ENCODE data around the gene UNCX. TPM values are rescaled to one million over a fixed set of nuclear protein-coding genes. Genes with fewer than 3 reads are reported as not detected.

UNCX gene
- total and polyA plus RNA-seq, 2 of the 8 experiments (the other 6 are each of a cell fraction or from before 2014, with no cell fraction given): not detected

GRCh38 chr7:1235501-1236131 is 2.9 kb downstream of the UNCX start:
- Histone ChIP-seq H4K8ac (ENCODE audit: extremely low read depth, insufficient read depth, low read length) (no peak overlapping the region), H3K4me3 (ENCODE audit: extremely low read depth in 1 of 4, insufficient read depth in 2 of 4, low read depth in 3 of 4, low read length in 4 of 4) (0 out of 8 replicates have a peak overlapping the region, but pooled peaks of 1 of the 4 experiments have one; percentile 32), H3K4me1 (replicated peaks in 1 of 4; ENCODE audit: control insufficient read depth in 3 of 4, insufficient read depth in 4 of 4, low read length in 3 of 4) (peaks cover 6 to 40% (median 26%) of the 10 kb centered on the region in 4 experiments), H3K36me3 (ENCODE audit: control insufficient read depth in 2 of 4, insufficient read depth in 4 of 4, low read length in 3 of 4) (peaks cover 0 to 26% (median 0%) of the 10 kb centered on the region in 4 experiments; a peak in 1 of 8 replicates), H3K4me2 (ENCODE audit: insufficient read depth in 1 of 2, low read depth in 2 of 2, low read length in 2 of 2) (peak overlapping the region; percentile 50 to 54), H2AK5ac (ENCODE audit: low read depth, low read length) (no peak overlapping the region), H3K9ac (replicated peaks in 1 of 4; ENCODE audit: extremely low read depth in 1 of 4, low read depth in 3 of 4, low read length in 3 of 4) (no peak overlapping the region), H4K91ac (replicated peaks; ENCODE audit: insufficient read length, low read length) (peak overlapping the region; percentile 65), H3K14ac (ENCODE audit: insufficient read length) (no peak overlapping the region), H3K79me2 (ENCODE audit: control insufficient read depth in 1 of 2, insufficient read depth in 2 of 2, low read length in 2 of 2) (no peaks in the 10 kb centered on the region), H3K9me3 (ENCODE audit: insufficient read depth in 2 of 2, low read depth in 1 of 2, low read length in 1 of 2) (no peaks in the 10 kb centered on the region), H3K79me1 (ENCODE audit: low read depth, low read length) (no peaks in the 10 kb centered on the region), H3K18ac (ENCODE audit: extremely low read depth, low read length) (peak overlapping the region; percentile 60; the same call in 1 of the 2 replicates), H3K4ac (replicated peaks; ENCODE audit: insufficient read length, low read depth, low read length) (peak overlapping the region; percentile 38), H3K27ac (ENCODE audit: low read depth, low read length) (no peak overlapping the region), H4K20me1 (replicated peaks in 1 of 2; ENCODE audit: control insufficient read depth in 1 of 2, insufficient read depth in 2 of 2, low read length in 2 of 2) (peaks cover 17 to 24% of the 10 kb centered on the region in 2 experiments), H3K56ac (replicated peaks; ENCODE audit: insufficient read length, low read depth, low read length) (no peak overlapping the region), H2BK20ac (ENCODE audit: low read length) (no peak overlapping the region), H2AFZ (ENCODE audit: low read length) (no peak overlapping the region), H4K5ac (ENCODE audit: insufficient read length, low read depth, low read length) (no peak overlapping the region), H2BK12ac (ENCODE audit: low read depth, low read length) (no peak overlapping the region), H2BK15ac (ENCODE audit: low read length) (no peak overlapping the region), H2BK5ac (ENCODE audit: low read depth, low read length) (no peak overlapping the region), H3K27me3 (replicated peaks in 1 of 4; ENCODE audit: control insufficient read depth in 3 of 4, extremely low read depth in 1 of 4, insufficient read depth in 3 of 4, low read length in 3 of 4) (peaks cover 95 to 99% (median 98%) of the 10 kb centered on the region in 4 experiments), H3K23me2 (ENCODE audit: low read depth, low read length) (peaks cover 5% of the 10 kb centered on the region; the same call in 1 of the 2 replicates), H3K23ac (ENCODE audit: insufficient read length) (no peak overlapping the region), H2BK120ac (replicated peaks; ENCODE audit: low read depth, low read length) (no peak overlapping the region)
- ChIA-PET CTCF (ENCODE audit: partially characterized antibody) (interaction anchor here (0.6 to 1.8 kb wide), 4 partner anchors 9 to 52 kb away, joined by 3 to 7 read pairs (median 5); no protein-coding TSS in a partner anchor), POLR2A (ENCODE audit: partially characterized antibody) (interaction anchor here (1.2 to 3.4 kb wide), 3 partner anchors 9 to 11 kb away, joined by 4 to 14 read pairs (median 12); no protein-coding TSS in a partner anchor)
- FAIRE-seq: no peak
- peak in 1 of 2 experiments; percentile 74 for DNase-seq (ENCODE audit: low read depth in 1 of 2, low spot score in 2 of 2)
- 1% methylated on average over 48 of the region's 66 CpGs; no CpG with 5 or more reads in 1 of the 2 experiments for WGBS, 2 experiments (ENCODE audit: extremely low coverage in 1 of 2, insufficient coverage in 1 of 2, insufficient read length in 1 of 2, insufficient replicate concordance in 2 of 2, low coverage in 1 of 2, low lambda C conversion rate in 2 of 2, missing lambda C conversion rate in 1 of 2)
- TF ChIP-seq FOSL1 (IDR thresholded peaks at IDR 0.05; ENCODE audit: insufficient read depth, low read depth, low read length) (no peak), RBBP5 (IDR thresholded peaks at IDR 0.05; ENCODE audit: borderline replicate concordance, low read depth, low read length) (no peak), MAX (IDR thresholded peaks at IDR 0.05) (peak; percentile 53; the same call in 1 of the 2 replicates), MAFK (IDR thresholded peaks at IDR 0.05; ENCODE audit: low read depth, low read length) (no peak), CTBP2 (IDR thresholded peaks at IDR 0.05; ENCODE audit: borderline replicate concordance, insufficient read depth, insufficient read length, low read length) (peak; percentile 81), EZH2 (IDR thresholded peaks at IDR 0.05; ENCODE audit: low read depth, low read length, severe bottlenecking) (peak; percentile 99), SUZ12 (IDR thresholded peaks at IDR 0.05; ENCODE audit: low read length) (peak; percentile 93), GABPA (IDR thresholded peaks at IDR 0.05; ENCODE audit: borderline replicate concordance, insufficient read depth, low read length) (0 out of 2 replicates have a peak, but pooled peaks have one; percentile 8), E2F6 (IDR thresholded peaks at IDR 0.05) (peak; percentile 23; the same call in 1 of the 2 replicates)
